Ishikawa (cell line): ENCODE measurements around the gene MAP2K6.

Experiments
- CEBPB ChIP-seq: IDR thresholded peaks from 2 replicates; pipeline ENCODE4 v1.6.1; 2012
- CREB1 ChIP-seq: IDR thresholded peaks from 2 replicates; pipeline ENCODE4 v1.6.1; 2012; ENCODE audit warnings: low read depth
- FOXM1 ChIP-seq: IDR thresholded peaks from 2 replicates; pipeline ENCODE4 v1.6.1; 2012; ENCODE audit warnings: low read depth, borderline replicate concordance
- RAD21 ChIP-seq: IDR thresholded peaks from 2 replicates; pipeline ENCODE4 v1.6.1; 2012; ENCODE audit warnings: low read depth
- TAF1 ChIP-seq: IDR thresholded peaks from 2 replicates; pipeline ENCODE4 v1.6.1; 2012; ENCODE audit warnings: low read depth, mild to moderate bottlenecking
- YY1 ChIP-seq: IDR thresholded peaks from 2 replicates; pipeline ENCODE4 v1.6.1; 2012; ENCODE audit warnings: low read depth
- TF ChIP-seq, protein P1 (sequence below): IDR thresholded peaks from 2 replicates; pipeline ENCODE4 v1.6.1; 2012
- TF ChIP-seq, protein P2 (sequence below): IDR thresholded peaks from 2 replicates; pipeline ENCODE4 v1.6.1; 2012; ENCODE audit warnings: low read depth, mild to moderate bottlenecking

DNA sequence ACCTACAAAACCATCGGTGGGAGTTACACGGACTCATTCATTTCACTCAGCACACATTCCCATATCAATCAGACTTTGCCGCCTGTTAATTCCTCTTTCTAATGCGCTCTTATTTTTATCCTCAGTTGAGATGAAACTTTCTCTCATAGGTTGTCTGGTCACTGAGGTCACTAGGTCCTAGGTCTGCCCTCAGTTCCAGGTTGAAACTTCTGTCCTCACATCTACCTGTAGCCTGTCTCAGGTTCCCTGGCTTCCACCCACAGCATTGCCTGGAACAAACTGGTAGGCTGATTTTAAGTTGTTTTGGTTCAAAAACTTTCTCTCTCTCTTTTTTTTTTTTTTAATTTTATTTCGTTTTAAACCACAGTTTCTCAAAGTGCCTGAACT lies 119.7 kb downstream of the MAP2K6 start:
- TF ChIP-seq, protein P1, sequence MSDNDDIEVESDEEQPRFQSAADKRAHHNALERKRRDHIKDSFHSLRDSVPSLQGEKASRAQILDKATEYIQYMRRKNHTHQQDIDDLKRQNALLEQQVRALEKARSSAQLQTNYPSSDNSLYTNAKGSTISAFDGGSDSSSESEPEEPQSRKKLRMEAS, result no peak
- TF ChIP-seq RAD21 (no peak), TAF1 (no peak), FOXM1 (no peak), CREB1 (no peak), CEBPB (no peak), YY1 (no peak)
- TF ChIP-seq, protein P2, sequence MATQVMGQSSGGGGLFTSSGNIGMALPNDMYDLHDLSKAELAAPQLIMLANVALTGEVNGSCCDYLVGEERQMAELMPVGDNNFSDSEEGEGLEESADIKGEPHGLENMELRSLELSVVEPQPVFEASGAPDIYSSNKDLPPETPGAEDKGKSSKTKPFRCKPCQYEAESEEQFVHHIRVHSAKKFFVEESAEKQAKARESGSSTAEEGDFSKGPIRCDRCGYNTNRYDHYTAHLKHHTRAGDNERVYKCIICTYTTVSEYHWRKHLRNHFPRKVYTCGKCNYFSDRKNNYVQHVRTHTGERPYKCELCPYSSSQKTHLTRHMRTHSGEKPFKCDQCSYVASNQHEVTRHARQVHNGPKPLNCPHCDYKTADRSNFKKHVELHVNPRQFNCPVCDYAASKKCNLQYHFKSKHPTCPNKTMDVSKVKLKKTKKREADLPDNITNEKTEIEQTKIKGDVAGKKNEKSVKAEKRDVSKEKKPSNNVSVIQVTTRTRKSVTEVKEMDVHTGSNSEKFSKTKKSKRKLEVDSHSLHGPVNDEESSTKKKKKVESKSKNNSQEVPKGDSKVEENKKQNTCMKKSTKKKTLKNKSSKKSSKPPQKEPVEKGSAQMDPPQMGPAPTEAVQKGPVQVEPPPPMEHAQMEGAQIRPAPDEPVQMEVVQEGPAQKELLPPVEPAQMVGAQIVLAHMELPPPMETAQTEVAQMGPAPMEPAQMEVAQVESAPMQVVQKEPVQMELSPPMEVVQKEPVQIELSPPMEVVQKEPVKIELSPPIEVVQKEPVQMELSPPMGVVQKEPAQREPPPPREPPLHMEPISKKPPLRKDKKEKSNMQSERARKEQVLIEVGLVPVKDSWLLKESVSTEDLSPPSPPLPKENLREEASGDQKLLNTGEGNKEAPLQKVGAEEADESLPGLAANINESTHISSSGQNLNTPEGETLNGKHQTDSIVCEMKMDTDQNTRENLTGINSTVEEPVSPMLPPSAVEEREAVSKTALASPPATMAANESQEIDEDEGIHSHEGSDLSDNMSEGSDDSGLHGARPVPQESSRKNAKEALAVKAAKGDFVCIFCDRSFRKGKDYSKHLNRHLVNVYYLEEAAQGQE, result no peak
